GM19043 (cell line): ENCODE data around the gene FAM50A.
"Not testable (repeated sequence)": the region's sequence is repeated elsewhere in the genome, so short reads cannot be mapped to it uniquely, and the experiment has no call there.

Source experiments
- ATAC-seq: cut with Tn5 transposase; IDR thresholded peaks from one replicate; pipeline ENCODE4 v1.9.1; 2021; ENCODE audit warnings: low read depth; ENCODE audit not compliant: unreplicated experiment

Gene FAM50A

GRCh38 chrX:154443992-154444754 is at the start of gene FAM50A:
FAM50A (plus strand) TSS chrX:154444141; CDS start chrX:154444236, 95 bp downstream.
- ATAC-seq: peak; percentile 82

GRCh38 chrX:154396363-154396762 is 47.6 kb upstream of the FAM50A start:
- not testable (repeated sequence) for ATAC-seq

GRCh38 chrX:154396973-154397887 is 46.7 kb upstream of the FAM50A start:
- ATAC-seq: peak; percentile 51

- ATAC-seq: peak; percentile 73
Observed at GRCh38 chrX:154397888-154398667, 45.9 kb upstream of the FAM50A start, which contains the start of gene RPL10. RPL10 (plus strand) TSS chrX:154398377; CDS start chrX:154398520, 143 bp downstream.

- no peak for ATAC-seq
Observed at GRCh38 chrX:154398668-154399526, 45.0 kb upstream of the FAM50A start.

- no peak for ATAC-seq
Observed at GRCh38 chrX:154399527-154400368, 44.2 kb upstream of the FAM50A start.

GRCh38 chrX:154400369-154400817 is 43.5 kb upstream of the FAM50A start:
- not testable (repeated sequence) for ATAC-seq

GRCh38 chrX:154401045-154401799 is 42.7 kb upstream of the FAM50A start:
- ATAC-seq: no peak

GRCh38 chrX:154401918-154402621 is 41.9 kb upstream of the FAM50A start:
- no peak for ATAC-seq

- ATAC-seq: no peak
Observed at GRCh38 chrX:154402622-154403127, 41.3 kb upstream of the FAM50A start.

- ATAC-seq: no peak
Observed at GRCh38 chrX:154403192-154403591, 40.7 kb upstream of the FAM50A start.

GRCh38 chrX:154403858-154404257 is 40.1 kb upstream of the FAM50A start:
- ATAC-seq: no peak

- no peak for ATAC-seq
Observed at GRCh38 chrX:154404625-154405192, 39.2 kb upstream of the FAM50A start.

- ATAC-seq: peak; percentile 23
Observed at GRCh38 chrX:154408659-154409221, 35.2 kb upstream of the FAM50A start.

- peak; percentile 48 for ATAC-seq
Observed at GRCh38 chrX:154409222-154409871, 34.6 kb upstream of the FAM50A start, which contains the start of gene DNASE1L1. DNASE1L1 (minus strand) TSS chrX:154409254; CDS start chrX:154405568, 3,686 bp downstream.

- no peak for ATAC-seq
Observed at GRCh38 chrX:154411981-154412340, 32.0 kb upstream of the FAM50A start.
